Measurements from ENCODE around the gene TUBGCP5.

The TUBGCP5 gene

GRCh38 chr15:22979238-22980188 is 59.9 kb downstream of the TUBGCP5 start:
- DNase-seq: peak in 15 of 58 donors; percentile 14 to 61 (median 41)

GRCh38 chr15:22978691-22979237 is 60.6 kb downstream of the TUBGCP5 start:
- peak in 2 of 58 donors; percentile 28 to 49 for DNase-seq

GRCh38 chr15:22974745-22975144 is 64.6 kb downstream of the TUBGCP5 start:
- peak in 2 of 58 donors; percentile 30 to 35 for DNase-seq

GRCh38 chr15:22973987-22974386 is 65.4 kb downstream of the TUBGCP5 start:
- DNase-seq: no peak

GRCh38 chr15:22973286-22973685 is 66.1 kb downstream of the TUBGCP5 start:
- DNase-seq: no peak

- no peak for DNase-seq
Observed at GRCh38 chr15:22969489-22969888, 69.9 kb downstream of the TUBGCP5 start.

- no peak for DNase-seq
Observed at GRCh38 chr15:22968366-22968765, 71.0 kb downstream of the TUBGCP5 start.

- DNase-seq: no peak
Observed at GRCh38 chr15:22967084-22967770, 72.1 kb downstream of the TUBGCP5 start.

- no peak for DNase-seq
Observed at GRCh38 chr15:22966321-22967083, 72.9 kb downstream of the TUBGCP5 start.

- DNase-seq: no peak
Observed at GRCh38 chr15:22963641-22964040, 75.7 kb downstream of the TUBGCP5 start.

- DNase-seq: no peak
Observed at GRCh38 chr15:22962611-22963010, 76.8 kb downstream of the TUBGCP5 start.

- no peak for DNase-seq
Observed at GRCh38 chr15:22961762-22962161, 77.6 kb downstream of the TUBGCP5 start.

GRCh38 chr15:22960556-22960955 is 78.8 kb downstream of the TUBGCP5 start:
- DNase-seq: no peak

GRCh38 chr15:22960126-22960525 is 79.2 kb downstream of the TUBGCP5 start:
- no peak for DNase-seq

- no peak for DNase-seq
Observed at GRCh38 chr15:22959321-22960101, 79.9 kb downstream of the TUBGCP5 start.

- DNase-seq: no peak
Observed at GRCh38 chr15:22958487-22959280, 80.7 kb downstream of the TUBGCP5 start.

GRCh38 chr15:22956978-22957260 is 82.5 kb downstream of the TUBGCP5 start:
- peak in 1 of 58 donors; percentile 51 for DNase-seq

- peak in 17 of 58 donors; percentile 20 to 69 (median 42) for DNase-seq
Observed at GRCh38 chr15:22956257-22956977, 83.0 kb downstream of the TUBGCP5 start.

GRCh38 chr15:22955544-22956119 is 83.7 kb downstream of the TUBGCP5 start:
- DNase-seq: peak in 1 of 58 donors; percentile 23
